ENCODE data around the gene CPAMD8.
"Not testable (repeated sequence)": the region's sequence is repeated elsewhere in the genome, so short reads cannot be mapped to it uniquely, and the experiment has no call there.

CPAMD8 gene

DNA sequence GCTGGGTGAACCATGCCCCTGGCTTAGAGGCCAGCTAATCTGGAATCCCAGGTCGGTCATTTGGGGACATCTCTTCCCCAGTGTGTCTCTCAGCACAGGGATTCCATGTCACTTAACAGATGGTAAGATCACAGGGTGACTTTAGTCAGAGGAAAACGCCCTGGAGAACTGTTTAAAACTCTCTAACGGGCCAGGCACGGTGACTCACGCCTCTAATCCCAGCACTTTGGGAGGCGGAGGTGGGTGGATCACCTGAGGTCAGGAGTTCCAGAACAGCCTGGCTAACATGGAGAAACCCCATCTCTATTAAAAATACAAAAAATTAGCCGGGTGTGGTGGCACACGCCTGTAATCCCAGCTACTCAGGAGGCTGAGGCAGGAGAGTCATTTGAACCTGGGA is 1.7 kb downstream of the CPAMD8 start:
- H3K9ac ChIP-seq (ENCODE audit: low read length in 5 of 5); H3K36me3 ChIP-seq (ENCODE audit: control insufficient read depth in 5 of 5, insufficient read depth in 5 of 5, low read length in 5 of 5); H3K4me3 ChIP-seq (ENCODE audit: low read depth in 1 of 5, low read length in 5 of 5); H3K27ac ChIP-seq (ENCODE audit: low read depth, low read length): not testable (repeated sequence)
- H3K27me3 ChIP-seq (ENCODE audit: control insufficient read depth in 5 of 5, insufficient read depth in 4 of 5, low read length in 5 of 5): peaks cover 15 to 33% (median 26%) of the 10 kb centered on the region in 5 donors
- peaks cover 0 to 21% (median 14%) of the 10 kb centered on the region in 5 donors for H3K9me3 ChIP-seq (ENCODE audit: control insufficient read depth in 5 of 5, low read length in 5 of 5)
- H3K4me1 ChIP-seq (ENCODE audit: control insufficient read depth in 5 of 5, insufficient read depth in 5 of 5, low read length in 5 of 5): peaks cover 0 to 30% (median 22%) of the 10 kb centered on the region in 5 donors

DNA sequence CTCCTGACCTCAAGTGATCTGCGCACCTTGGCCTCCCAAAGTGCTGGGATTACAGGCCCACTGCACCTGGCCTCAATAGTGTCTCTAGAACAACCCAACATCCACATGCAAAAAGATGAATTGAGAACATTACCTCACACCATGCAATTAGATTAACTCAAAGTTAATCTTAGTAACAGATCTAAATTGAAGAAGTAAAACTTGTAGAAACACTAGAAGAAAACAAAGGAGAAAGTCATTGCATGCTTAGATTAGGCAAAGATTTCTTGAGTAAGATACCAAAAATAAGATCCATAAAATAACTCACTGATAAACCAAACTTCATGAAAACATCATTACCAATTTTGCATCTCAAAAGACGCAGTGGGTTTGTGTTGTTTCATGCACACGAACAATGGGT is 2.8 kb downstream of the CPAMD8 start:
- H3K36me3 ChIP-seq (ENCODE audit: control insufficient read depth in 5 of 5, insufficient read depth in 5 of 5, low read length in 5 of 5): no peaks in the 10 kb centered on the region
- H3K27ac ChIP-seq (ENCODE audit: low read depth, low read length): no peak overlapping the region
- no peak overlapping the region for H3K9ac ChIP-seq (ENCODE audit: low read length in 5 of 5)
- peaks cover 0 to 30% (median 22%) of the 10 kb centered on the region in 5 donors for H3K4me1 ChIP-seq (ENCODE audit: control insufficient read depth in 5 of 5, insufficient read depth in 5 of 5, low read length in 5 of 5)
- peaks cover 0 to 21% (median 14%) of the 10 kb centered on the region in 5 donors for H3K9me3 ChIP-seq (ENCODE audit: control insufficient read depth in 5 of 5, low read length in 5 of 5)
- peaks cover 15 to 33% (median 25%) of the 10 kb centered on the region in 5 donors for H3K27me3 ChIP-seq (ENCODE audit: control insufficient read depth in 5 of 5, insufficient read depth in 4 of 5, low read length in 5 of 5)
- no peak overlapping the region for H3K4me3 ChIP-seq (ENCODE audit: low read depth in 1 of 5, low read length in 5 of 5)

DNA sequence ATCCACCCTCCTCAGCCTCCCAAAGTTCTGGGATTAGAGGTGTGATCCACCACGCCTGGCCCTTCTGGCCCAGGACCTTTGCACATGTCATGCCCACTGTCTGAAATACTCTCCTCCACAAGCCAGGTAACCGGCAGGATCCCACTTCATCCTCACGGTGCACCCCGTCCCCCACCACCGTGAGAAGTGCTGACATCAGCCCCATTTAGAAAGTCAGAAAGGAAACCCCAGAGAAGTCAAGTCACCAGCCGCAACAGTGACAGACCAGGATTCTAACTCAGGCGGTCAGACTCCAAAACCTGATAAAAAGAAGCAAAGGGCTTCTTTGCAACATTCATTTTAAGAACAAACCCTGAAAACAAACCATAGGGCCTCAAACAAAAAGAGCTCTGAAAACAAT is 3.9 kb downstream of the CPAMD8 start:
- Histone ChIP-seq H3K4me3 (ENCODE audit: low read depth in 1 of 5, low read length in 5 of 5) (no peak overlapping the region), H3K9ac (ENCODE audit: low read length in 5 of 5) (no peak overlapping the region), H3K36me3 (ENCODE audit: control insufficient read depth in 5 of 5, insufficient read depth in 5 of 5, low read length in 5 of 5) (no peaks in the 10 kb centered on the region), H3K9me3 (ENCODE audit: control insufficient read depth in 5 of 5, low read length in 5 of 5) (peaks cover 0 to 21% (median 14%) of the 10 kb centered on the region in 5 donors), H3K27ac (ENCODE audit: low read depth, low read length) (no peak overlapping the region), H3K27me3 (ENCODE audit: control insufficient read depth in 5 of 5, insufficient read depth in 4 of 5, low read length in 5 of 5) (peaks cover 15 to 25% (median 15%) of the 10 kb centered on the region in 5 donors), H3K4me1 (ENCODE audit: control insufficient read depth in 5 of 5, insufficient read depth in 5 of 5, low read length in 5 of 5) (peaks cover 0 to 30% (median 22%) of the 10 kb centered on the region in 5 donors)

- Histone ChIP-seq H3K4me1 (ENCODE audit: control insufficient read depth in 5 of 5, insufficient read depth in 5 of 5, low read length in 5 of 5) (peaks cover 0 to 30% (median 22%) of the 10 kb centered on the region in 5 donors), H3K27ac (ENCODE audit: low read depth, low read length) (no peak overlapping the region), H3K27me3 (ENCODE audit: control insufficient read depth in 5 of 5, insufficient read depth in 4 of 5, low read length in 5 of 5) (peaks cover 8 to 18% (median 12%) of the 10 kb centered on the region in 5 donors), H3K36me3 (ENCODE audit: control insufficient read depth in 5 of 5, insufficient read depth in 5 of 5, low read length in 5 of 5) (no peaks in the 10 kb centered on the region), H3K9me3 (ENCODE audit: control insufficient read depth in 5 of 5, low read length in 5 of 5) (peaks cover 0 to 21% (median 14%) of the 10 kb centered on the region in 5 donors), H3K4me3 (ENCODE audit: low read depth in 1 of 5, low read length in 5 of 5) (no peak overlapping the region), H3K9ac (ENCODE audit: low read length in 5 of 5) (no peak overlapping the region)
These were observed 4.6 kb downstream of the CPAMD8 start for GRCh38 chr19:17021793-17022590.

GRCh38 chr19:17021328-17021727 is 5.3 kb downstream of the CPAMD8 start:
- H3K9me3 ChIP-seq (ENCODE audit: control insufficient read depth in 5 of 5, low read length in 5 of 5): peaks cover 0 to 21% (median 14%) of the 10 kb centered on the region in 5 donors
- peak overlapping the region; percentile 16 for H3K27ac ChIP-seq (ENCODE audit: low read depth, low read length)
- H3K36me3 ChIP-seq (ENCODE audit: control insufficient read depth in 5 of 5, insufficient read depth in 5 of 5, low read length in 5 of 5): no peaks in the 10 kb centered on the region
- H3K27me3 ChIP-seq (ENCODE audit: control insufficient read depth in 5 of 5, insufficient read depth in 4 of 5, low read length in 5 of 5): peaks cover 7 to 18% (median 11%) of the 10 kb centered on the region in 5 donors
- H3K4me1 ChIP-seq (ENCODE audit: control insufficient read depth in 5 of 5, insufficient read depth in 5 of 5, low read length in 5 of 5): peaks cover 0 to 29% (median 22%) of the 10 kb centered on the region in 5 donors
- no peak overlapping the region for H3K9ac ChIP-seq (ENCODE audit: low read length in 5 of 5)
- no peak overlapping the region for H3K4me3 ChIP-seq (ENCODE audit: low read depth in 1 of 5, low read length in 5 of 5)

DNA sequence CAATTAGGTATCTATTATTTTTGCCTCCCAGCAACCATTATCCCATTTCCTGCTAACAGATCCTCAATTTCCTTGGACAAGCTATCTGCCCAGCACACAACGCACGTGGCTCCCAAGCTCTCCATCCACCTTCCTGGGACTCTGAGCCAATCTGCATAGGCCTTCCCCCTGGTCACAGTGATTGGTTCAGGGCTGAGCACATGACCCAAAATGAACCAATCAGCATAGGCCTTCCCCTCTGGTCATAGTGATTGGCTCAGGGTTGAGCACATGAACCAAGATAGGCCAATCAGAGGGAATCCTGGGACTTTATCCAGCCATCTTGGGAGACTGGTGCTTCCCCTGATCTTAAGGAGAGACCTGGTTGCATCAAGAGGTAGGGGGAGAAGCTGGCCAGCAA is 5.8 kb downstream of the CPAMD8 start:
- peak overlapping the region; percentile 16 for H3K27ac ChIP-seq (ENCODE audit: low read depth, low read length)

GRCh38 chr19:17020385-17020784 is 6.2 kb downstream of the CPAMD8 start:
- Histone ChIP-seq H3K9ac (ENCODE audit: low read length in 5 of 5) (no peak overlapping the region), H3K27me3 (ENCODE audit: control insufficient read depth in 5 of 5, insufficient read depth in 4 of 5, low read length in 5 of 5) (peaks cover 0 to 9% (median 3%) of the 10 kb centered on the region in 5 donors), H3K4me1 (ENCODE audit: control insufficient read depth in 5 of 5, insufficient read depth in 5 of 5, low read length in 5 of 5) (peaks cover 0 to 25% (median 15%) of the 10 kb centered on the region in 5 donors), H3K4me3 (ENCODE audit: low read depth in 1 of 5, low read length in 5 of 5) (no peak overlapping the region), H3K27ac (ENCODE audit: low read depth, low read length) (no peak overlapping the region), H3K9me3 (ENCODE audit: control insufficient read depth in 5 of 5, low read length in 5 of 5) (peaks cover 0 to 21% (median 14%) of the 10 kb centered on the region in 5 donors), H3K36me3 (ENCODE audit: control insufficient read depth in 5 of 5, insufficient read depth in 5 of 5, low read length in 5 of 5) (no peaks in the 10 kb centered on the region)

More for the DNA sequence above, 5.8 kb downstream of the CPAMD8 start:
- Histone ChIP-seq H3K9ac (ENCODE audit: low read length in 5 of 5) (no peak overlapping the region), H3K9me3 (ENCODE audit: control insufficient read depth in 5 of 5, low read length in 5 of 5) (peaks cover 0 to 21% (median 14%) of the 10 kb centered on the region in 5 donors), H3K4me1 (ENCODE audit: control insufficient read depth in 5 of 5, insufficient read depth in 5 of 5, low read length in 5 of 5) (peaks cover 0 to 25% (median 17%) of the 10 kb centered on the region in 5 donors), H3K36me3 (ENCODE audit: control insufficient read depth in 5 of 5, insufficient read depth in 5 of 5, low read length in 5 of 5) (no peaks in the 10 kb centered on the region), H3K4me3 (ENCODE audit: low read depth in 1 of 5, low read length in 5 of 5) (peak overlapping the region in 1 of 5 donors; percentile 13), H3K27me3 (ENCODE audit: control insufficient read depth in 5 of 5, insufficient read depth in 4 of 5, low read length in 5 of 5) (peaks cover 2 to 13% (median 6%) of the 10 kb centered on the region in 5 donors)

DNA sequence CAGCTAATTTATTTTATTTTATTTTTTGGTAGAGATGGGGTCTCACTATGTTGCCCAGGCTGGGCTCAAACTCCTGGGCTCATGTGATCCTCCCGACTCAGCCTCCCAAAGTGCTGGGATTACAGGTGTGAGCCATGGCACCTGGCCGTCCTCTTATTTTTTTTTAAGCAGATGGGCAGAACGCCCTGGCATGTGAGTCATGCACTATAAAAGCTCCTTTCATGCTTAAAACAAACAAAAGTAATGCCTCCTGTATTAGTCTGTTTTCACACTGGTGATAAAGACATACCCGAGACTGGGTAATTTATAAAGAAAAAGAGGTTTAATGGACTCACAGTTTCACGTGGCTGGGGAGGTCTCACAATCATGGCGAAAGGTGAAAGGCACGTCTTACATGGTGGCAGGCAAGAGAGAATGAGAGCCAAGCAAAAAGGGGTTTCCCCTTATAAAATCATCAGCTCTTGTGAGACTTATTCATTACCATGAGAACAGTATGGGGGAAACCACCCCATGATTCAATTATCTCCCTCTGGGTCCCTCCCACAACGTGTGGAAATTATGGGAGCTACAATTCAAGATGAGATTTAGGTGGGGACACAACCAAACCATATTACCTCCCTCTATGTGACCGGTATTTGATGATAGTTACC is 12.3 kb downstream of the CPAMD8 start:
- not testable (repeated sequence) for H3K27ac ChIP-seq (ENCODE audit: low read depth, low read length); H3K4me1 ChIP-seq (ENCODE audit: control insufficient read depth in 5 of 5, insufficient read depth in 5 of 5, low read length in 5 of 5); H3K4me3 ChIP-seq (ENCODE audit: low read depth in 1 of 5, low read length in 5 of 5); H3K9ac ChIP-seq (ENCODE audit: low read length in 5 of 5); H3K27me3 ChIP-seq (ENCODE audit: control insufficient read depth in 5 of 5, insufficient read depth in 4 of 5, low read length in 5 of 5); H3K9me3 ChIP-seq (ENCODE audit: control insufficient read depth in 5 of 5, low read length in 5 of 5); H3K36me3 ChIP-seq (ENCODE audit: control insufficient read depth in 5 of 5, insufficient read depth in 5 of 5, low read length in 5 of 5)

- no peaks in the 10 kb centered on the region for H3K36me3 ChIP-seq (ENCODE audit: control insufficient read depth in 5 of 5, insufficient read depth in 5 of 5, low read length in 5 of 5)
- peaks cover 0 to 4% (median 0%) of the 10 kb centered on the region in 5 donors for H3K9me3 ChIP-seq (ENCODE audit: control insufficient read depth in 5 of 5, low read length in 5 of 5)
- peaks cover 0 to 6% (median 0%) of the 10 kb centered on the region in 5 donors for H3K27me3 ChIP-seq (ENCODE audit: control insufficient read depth in 5 of 5, insufficient read depth in 4 of 5, low read length in 5 of 5)
- no peaks in the 10 kb centered on the region for H3K4me1 ChIP-seq (ENCODE audit: control insufficient read depth in 5 of 5, insufficient read depth in 5 of 5, low read length in 5 of 5)
- no peak overlapping the region for H3K27ac ChIP-seq (ENCODE audit: low read depth, low read length)
- H3K9ac ChIP-seq (ENCODE audit: low read length in 5 of 5): no peak overlapping the region
- H3K4me3 ChIP-seq (ENCODE audit: low read depth in 1 of 5, low read length in 5 of 5): no peak overlapping the region
These were observed 15.1 kb downstream of the CPAMD8 start for GRCh38 chr19:17011485-17011884.

- H3K36me3 ChIP-seq (ENCODE audit: control insufficient read depth in 5 of 5, insufficient read depth in 5 of 5, low read length in 5 of 5): no peaks in the 10 kb centered on the region
- no peak overlapping the region for H3K4me3 ChIP-seq (ENCODE audit: low read depth in 1 of 5, low read length in 5 of 5)
- H3K9me3 ChIP-seq (ENCODE audit: control insufficient read depth in 5 of 5, low read length in 5 of 5): peaks cover 0 to 4% (median 0%) of the 10 kb centered on the region in 5 donors
- H3K4me1 ChIP-seq (ENCODE audit: control insufficient read depth in 5 of 5, insufficient read depth in 5 of 5, low read length in 5 of 5): no peaks in the 10 kb centered on the region
- peaks cover 0 to 3% (median 0%) of the 10 kb centered on the region in 5 donors for H3K27me3 ChIP-seq (ENCODE audit: control insufficient read depth in 5 of 5, insufficient read depth in 4 of 5, low read length in 5 of 5)
- H3K9ac ChIP-seq (ENCODE audit: low read length in 5 of 5): no peak overlapping the region
- no peak overlapping the region for H3K27ac ChIP-seq (ENCODE audit: low read depth, low read length)
These were observed 20.0 kb downstream of the CPAMD8 start for GRCh38 chr19:17006579-17006978.

Measured in subcutaneous abdominal adipose tissue (tissue), 5 donors.